HepG2 (cell line): ENCODE results near the gene KCNG4. TPM values are rescaled to one million over a fixed set of nuclear protein-coding genes. Genes with fewer than 3 reads are reported as not detected.

Experiments
- ELF4 ChIP-seq: sonication (generic); formaldehyde crosslinking; IDR thresholded peaks from 2 replicates; pipeline ENCODE4 v1.5.0; 2020; ENCODE audit warnings: missing genetic modification reagents, mild to moderate bottlenecking, moderate library complexity, borderline replicate concordance
- MTA3 ChIP-seq: sonication (generic); formaldehyde crosslinking; IDR thresholded peaks from 2 replicates; pipeline ENCODE4 v1.4.0; 2020; ENCODE audit warnings: missing genetic modification reagents
- MYNN ChIP-seq: sonication (generic); formaldehyde crosslinking; IDR thresholded peaks from 2 replicates; pipeline ENCODE4 v1.4.0; 2020; ENCODE audit warnings: mild to moderate bottlenecking, low read depth, missing genetic modification reagents
- NFIB ChIP-seq: sonication (generic); formaldehyde crosslinking; IDR thresholded peaks from 2 replicates; pipeline ENCODE4 v1.9.0; 2021; ENCODE audit warnings: missing genetic modification reagents, mild to moderate bottlenecking, borderline replicate concordance
- ONECUT2 ChIP-seq: sonication (generic); formaldehyde crosslinking; IDR thresholded peaks from 2 replicates; pipeline ENCODE4 v1.4.0; 2020; ENCODE audit warnings: missing genetic modification reagents
- POLR2AphosphoS5 ChIP-seq: IDR thresholded peaks from 2 replicates; pipeline ENCODE4 v1.6.1; 2012; ENCODE audit warnings: low read depth, low read length
- SATB2 ChIP-seq: sonication (generic); formaldehyde crosslinking; IDR thresholded peaks from 2 replicates; pipeline ENCODE4 v1.5.0; 2020; ENCODE audit warnings: missing genetic modification reagents
- TBP ChIP-seq: sonication (generic); formaldehyde crosslinking; IDR thresholded peaks from 2 replicates; pipeline ENCODE4 v1.5.0; 2020; ENCODE audit warnings: missing genetic modification reagents
- U2AF1 ChIP-seq: fragments of 200-400 bp; formaldehyde crosslinking; optimal IDR thresholded peaks from 2 replicates; pipeline ENCODE3; 2017; ENCODE audit warnings: mild to moderate bottlenecking, low read depth, low read length
- ZNF616 ChIP-seq: sonication (generic); formaldehyde crosslinking; IDR thresholded peaks from 2 replicates; pipeline ENCODE4 v1.5.0; 2020; ENCODE audit warnings: low read depth, mild to moderate bottlenecking, missing genetic modification reagents
- ZNF749 ChIP-seq: sonication (generic); formaldehyde crosslinking; IDR thresholded peaks from 2 replicates; pipeline ENCODE4 v1.8.0; 2022; ENCODE audit warnings: mild to moderate bottlenecking, missing genetic modification reagents, moderate library complexity, borderline replicate concordance
- polyA plus RNA-seq, 8 experiments: library from polyadenylated mRNA; depleted of rRNA in 3 of 8; stranded (reverse) in 7 of 8; unstranded in 1 of 8; fragments of >200 nt; fragmentation: Illumina TruSeq in 4 of 8; extraction: Trizol in 4 of 8; gene quantifications; 2 replicates each; pipeline versions ENCODE4 v1.2.1 to v1.2.3, GENCODE V29; 2011 to 2016; ENCODE audit warnings: low read depth in 4 of 8, missing spikeins in 1 of 8, mixed read lengths in 1 of 8; ENCODE audit not compliant: insufficient read depth in 1 of 8
- total RNA-seq, 5 experiments: library from RNA; depleted of rRNA; stranded (reverse); fragments of >200 nt; fragmentation: Illumina TruSeq; extraction: Trizol; gene quantifications; 2 replicates each; pipeline ENCODE4 v1.2.3, GENCODE V29; 2016; ENCODE audit warnings: low read depth in 1 of 5
- TF ChIP-seq, protein P1 (sequence below): sonication (generic); formaldehyde crosslinking; IDR thresholded peaks from 2 replicates; pipeline ENCODE4 v1.5.0; 2020; ENCODE audit warnings: mild to moderate bottlenecking, missing genetic modification reagents, borderline replicate concordance
- TF ChIP-seq, protein P2 (sequence below), 2 experiments: sonication (generic) in 1 of 2; formaldehyde crosslinking in 1 of 2; IDR thresholded peaks; 2 replicates each; pipeline versions ENCODE4 v1.4.0 to v1.6.1; 2018 to 2020; ENCODE audit warnings: missing genetic modification reagents in 2 of 2, borderline replicate concordance in 1 of 2, low read depth in 1 of 2, mild to moderate bottlenecking in 1 of 2, missing biosample characterization in 1 of 2
- TF ChIP-seq, protein P3 (sequence below): IDR thresholded peaks from 2 replicates; pipeline ENCODE4 v1.6.1; 2018; ENCODE audit warnings: missing genetic modification reagents
- TF ChIP-seq, protein P4 (sequence below): IDR thresholded peaks from 2 replicates; pipeline ENCODE4 v1.6.1; 2016; ENCODE audit warnings: missing genetic modification reagents, missing compliant biosample characterization
- TF ChIP-seq, protein P5 (sequence below): sonication (generic); formaldehyde crosslinking; IDR thresholded peaks from 2 replicates; pipeline ENCODE4 v1.8.0; 2022; ENCODE audit warnings: mild to moderate bottlenecking, missing genetic modification reagents, borderline replicate concordance
- TF ChIP-seq, protein P6 (sequence below): conservative IDR thresholded peaks from 2 replicates; pipeline ENCODE4 v1.6.1; 2018; ENCODE audit warnings: missing genetic modification reagents

The KCNG4 gene
- total and polyA plus RNA-seq, 2 of the 13 experiments (the other 11 are each of a cell fraction or from before 2014, with no cell fraction given) = not detected

DNA sequence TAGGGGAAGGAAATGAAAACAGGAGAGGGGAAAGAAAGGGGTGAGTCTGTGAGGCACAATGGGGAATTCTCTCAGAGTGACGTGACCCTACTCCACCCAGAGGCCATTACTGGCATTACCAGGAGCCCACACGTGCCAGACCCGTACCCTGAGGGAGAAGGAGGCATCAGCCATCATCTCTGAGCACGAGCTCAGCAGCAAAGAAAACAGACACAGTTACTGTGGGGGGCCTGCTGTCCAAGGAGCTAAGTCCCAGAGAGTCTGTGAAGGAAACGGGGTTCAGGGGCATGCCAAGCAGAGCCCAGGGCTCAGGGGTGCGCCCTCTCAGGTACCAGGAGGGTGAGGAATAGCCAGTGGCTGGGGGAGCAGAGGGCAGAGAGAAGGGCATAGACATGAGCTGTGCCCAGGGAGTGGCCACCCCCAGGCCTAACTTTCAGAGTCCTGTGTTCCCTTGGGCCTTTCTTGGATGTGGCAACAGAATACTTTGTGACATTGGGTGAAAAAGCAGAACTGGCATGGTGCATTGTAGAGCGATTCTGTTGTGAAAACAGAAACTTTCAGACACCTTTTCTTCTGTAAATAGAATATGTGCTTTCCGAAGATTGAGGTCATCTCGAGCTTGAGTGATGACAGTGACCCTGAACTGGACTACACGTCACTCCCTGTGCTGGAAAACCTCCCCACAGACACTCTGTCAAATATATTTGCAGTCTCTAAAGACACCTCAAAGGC lies 64.3 kb downstream of the KCNG4 start (continued):
- TF ChIP-seq, protein P1, sequence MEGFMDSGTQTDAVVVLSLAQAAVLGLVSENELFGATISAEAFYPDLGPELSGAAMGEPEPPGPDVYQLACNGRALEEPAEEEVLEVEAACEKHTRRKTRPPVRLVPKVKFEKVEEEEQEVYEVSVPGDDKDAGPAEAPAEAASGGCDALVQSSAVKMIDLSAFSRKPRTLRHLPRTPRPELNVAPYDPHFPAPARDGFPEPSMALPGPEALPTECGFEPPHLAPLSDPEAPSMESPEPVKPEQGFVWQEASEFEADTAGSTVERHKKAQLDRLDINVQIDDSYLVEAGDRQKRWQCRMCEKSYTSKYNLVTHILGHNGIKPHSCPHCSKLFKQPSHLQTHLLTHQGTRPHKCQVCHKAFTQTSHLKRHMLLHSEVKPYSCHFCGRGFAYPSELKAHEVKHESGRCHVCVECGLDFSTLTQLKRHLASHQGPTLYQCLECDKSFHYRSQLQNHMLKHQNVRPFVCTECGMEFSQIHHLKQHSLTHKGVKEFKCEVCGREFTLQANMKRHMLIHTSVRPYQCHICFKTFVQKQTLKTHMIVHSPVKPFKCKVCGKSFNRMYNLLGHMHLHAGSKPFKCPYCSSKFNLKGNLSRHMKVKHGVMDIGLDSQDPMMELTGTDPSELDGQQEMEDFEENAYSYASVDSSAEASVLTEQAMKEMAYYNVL (CRISPR knock-in tag) = no peak
- TF ChIP-seq, protein P2, sequence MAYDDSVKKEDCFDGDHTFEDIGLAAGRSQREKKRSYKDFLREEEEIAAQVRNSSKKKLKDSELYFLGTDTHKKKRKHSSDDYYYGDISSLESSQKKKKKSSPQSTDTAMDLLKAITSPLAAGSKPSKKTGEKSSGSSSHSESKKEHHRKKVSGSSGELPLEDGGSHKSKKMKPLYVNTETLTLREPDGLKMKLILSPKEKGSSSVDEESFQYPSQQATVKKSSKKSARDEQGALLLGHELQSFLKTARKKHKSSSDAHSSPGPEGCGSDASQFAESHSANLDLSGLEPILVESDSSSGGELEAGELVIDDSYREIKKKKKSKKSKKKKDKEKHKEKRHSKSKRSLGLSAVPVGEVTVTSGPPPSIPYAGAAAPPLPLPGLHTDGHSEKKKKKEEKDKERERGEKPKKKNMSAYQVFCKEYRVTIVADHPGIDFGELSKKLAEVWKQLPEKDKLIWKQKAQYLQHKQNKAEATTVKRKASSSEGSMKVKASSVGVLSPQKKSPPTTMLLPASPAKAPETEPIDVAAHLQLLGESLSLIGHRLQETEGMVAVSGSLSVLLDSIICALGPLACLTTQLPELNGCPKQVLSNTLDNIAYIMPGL (CRISPR knock-in tag; IDR thresholded peaks at IDR 0.05; ENCODE audit: borderline replicate concordance in 1 of 2, low read depth in 1 of 2) = peak in 1 of 2 experiments; percentile 51; a peak in 1 of 4 replicates
- TF ChIP-seq ONECUT2 (no peak), ELF4 (no peak), POLR2AphosphoS5 (no peak), ZNF749 (CRISPR knock-in tag) (no peak), MTA3 (CRISPR knock-in tag) (no peak), TBP (no peak), U2AF1 (no peak), MYNN (no peak), NFIB (CRISPR knock-in tag) (no peak), ZNF616 (CRISPR knock-in tag) (no peak), SATB2 (CRISPR knock-in tag) (no peak)
- TF ChIP-seq, protein P3, sequence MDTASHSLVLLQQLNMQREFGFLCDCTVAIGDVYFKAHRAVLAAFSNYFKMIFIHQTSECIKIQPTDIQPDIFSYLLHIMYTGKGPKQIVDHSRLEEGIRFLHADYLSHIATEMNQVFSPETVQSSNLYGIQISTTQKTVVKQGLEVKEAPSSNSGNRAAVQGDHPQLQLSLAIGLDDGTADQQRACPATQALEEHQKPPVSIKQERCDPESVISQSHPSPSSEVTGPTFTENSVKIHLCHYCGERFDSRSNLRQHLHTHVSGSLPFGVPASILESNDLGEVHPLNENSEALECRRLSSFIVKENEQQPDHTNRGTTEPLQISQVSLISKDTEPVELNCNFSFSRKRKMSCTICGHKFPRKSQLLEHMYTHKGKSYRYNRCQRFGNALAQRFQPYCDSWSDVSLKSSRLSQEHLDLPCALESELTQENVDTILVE (CRISPR knock-in tag) = no peak
- TF ChIP-seq, protein P4, sequence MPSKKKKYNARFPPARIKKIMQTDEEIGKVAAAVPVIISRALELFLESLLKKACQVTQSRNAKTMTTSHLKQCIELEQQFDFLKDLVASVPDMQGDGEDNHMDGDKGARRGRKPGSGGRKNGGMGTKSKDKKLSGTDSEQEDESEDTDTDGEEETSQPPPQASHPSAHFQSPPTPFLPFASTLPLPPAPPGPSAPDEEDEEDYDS (CRISPR knock-in tag) = no peak
- TF ChIP-seq, protein P5, sequence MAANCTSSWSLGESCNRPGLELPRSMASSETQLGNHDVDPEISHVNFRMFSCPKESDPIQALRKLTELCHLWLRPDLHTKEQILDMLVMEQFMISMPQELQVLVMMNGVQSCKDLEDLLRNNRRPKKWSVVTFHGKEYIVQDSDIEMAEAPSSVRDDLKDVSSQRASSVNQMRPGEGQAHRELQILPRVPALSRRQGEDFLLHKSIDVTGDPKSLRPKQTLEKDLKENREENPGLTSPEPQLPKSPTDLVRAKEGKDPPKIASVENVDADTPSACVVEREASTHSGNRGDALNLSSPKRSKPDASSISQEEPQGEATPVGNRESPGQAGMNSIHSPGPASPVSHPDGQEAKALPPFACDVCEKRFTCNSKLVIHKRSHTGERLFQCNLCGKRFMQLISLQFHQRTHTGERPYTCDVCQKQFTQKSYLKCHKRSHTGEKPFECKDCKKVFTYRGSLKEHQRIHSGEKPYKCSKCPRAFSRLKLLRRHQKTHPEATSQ (CRISPR knock-in tag) = no peak
- TF ChIP-seq, protein P6, sequence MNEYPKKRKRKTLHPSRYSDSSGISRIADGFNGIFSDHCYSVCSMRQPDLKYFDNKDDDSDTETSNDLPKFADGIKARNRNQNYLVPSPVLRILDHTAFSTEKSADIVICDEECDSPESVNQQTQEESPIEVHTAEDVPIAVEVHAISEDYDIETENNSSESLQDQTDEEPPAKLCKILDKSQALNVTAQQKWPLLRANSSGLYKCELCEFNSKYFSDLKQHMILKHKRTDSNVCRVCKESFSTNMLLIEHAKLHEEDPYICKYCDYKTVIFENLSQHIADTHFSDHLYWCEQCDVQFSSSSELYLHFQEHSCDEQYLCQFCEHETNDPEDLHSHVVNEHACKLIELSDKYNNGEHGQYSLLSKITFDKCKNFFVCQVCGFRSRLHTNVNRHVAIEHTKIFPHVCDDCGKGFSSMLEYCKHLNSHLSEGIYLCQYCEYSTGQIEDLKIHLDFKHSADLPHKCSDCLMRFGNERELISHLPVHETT (CRISPR knock-in tag) = no peak
